ENCODE measurements around the gene WDR7. TPM values are rescaled to one million over a fixed set of nuclear protein-coding genes. Genes with fewer than 3 reads are reported as not detected.

The WDR7 gene
- total RNA-seq, 1 donor from 2014 or later = 67.3 TPM

- peaks cover 8 to 18% (median 17%) of the 10 kb centered on the region in 3 donors for H3K36me3 ChIP-seq (ENCODE audit: control insufficient read depth in 3 of 3, insufficient read depth in 3 of 3, low read length in 3 of 3)
- no peaks in the 10 kb centered on the region for H3K9me3 ChIP-seq (ENCODE audit: control insufficient read depth in 3 of 3, low read length in 3 of 3)
- no peaks in the 10 kb centered on the region for H3K4me1 ChIP-seq (ENCODE audit: control insufficient read depth in 3 of 3, insufficient read depth in 3 of 3, low read length in 3 of 3)
- no peak overlapping the region for H3K9ac ChIP-seq (ENCODE audit: low read depth in 1 of 3, low read length in 3 of 3)
- H3K4me3 ChIP-seq (ENCODE audit: low read length in 3 of 3) = no peak overlapping the region
- no peaks in the 10 kb centered on the region for H3K27me3 ChIP-seq (ENCODE audit: control insufficient read depth in 3 of 3, insufficient read depth in 3 of 3, low read length in 3 of 3)
- H3K27ac ChIP-seq (ENCODE audit: low read depth, low read length) = no peak overlapping the region
Measured at GRCh38 chr18:57023275-57023882, 372.2 kb downstream of the WDR7 start.

- no peak overlapping the region for H3K27ac ChIP-seq (ENCODE audit: low read depth, low read length)
- no peaks in the 10 kb centered on the region for H3K9me3 ChIP-seq (ENCODE audit: control insufficient read depth in 3 of 3, low read length in 3 of 3)
- H3K27me3 ChIP-seq (ENCODE audit: control insufficient read depth in 3 of 3, insufficient read depth in 3 of 3, low read length in 3 of 3) = no peaks in the 10 kb centered on the region
- no peak overlapping the region for H3K9ac ChIP-seq (ENCODE audit: low read depth in 1 of 3, low read length in 3 of 3)
- no peak overlapping the region for H3K4me3 ChIP-seq (ENCODE audit: low read length in 3 of 3)
- H3K36me3 ChIP-seq (ENCODE audit: control insufficient read depth in 3 of 3, insufficient read depth in 3 of 3, low read length in 3 of 3) = peaks cover 8 to 27% (median 27%) of the 10 kb centered on the region in 3 donors
- H3K4me1 ChIP-seq (ENCODE audit: control insufficient read depth in 3 of 3, insufficient read depth in 3 of 3, low read length in 3 of 3) = no peaks in the 10 kb centered on the region
Measured at GRCh38 chr18:57025540-57025939, 374.4 kb downstream of the WDR7 start.

GRCh38 chr18:57026316-57026715 is 375.2 kb downstream of the WDR7 start:
- no peak overlapping the region for H3K27ac ChIP-seq (ENCODE audit: low read depth, low read length)
- no peaks in the 10 kb centered on the region for H3K4me1 ChIP-seq (ENCODE audit: control insufficient read depth in 3 of 3, insufficient read depth in 3 of 3, low read length in 3 of 3)
- no peak overlapping the region for H3K9ac ChIP-seq (ENCODE audit: low read depth in 1 of 3, low read length in 3 of 3)
- no peak overlapping the region for H3K4me3 ChIP-seq (ENCODE audit: low read length in 3 of 3)
- H3K9me3 ChIP-seq (ENCODE audit: control insufficient read depth in 3 of 3, low read length in 3 of 3) = no peaks in the 10 kb centered on the region
- no peaks in the 10 kb centered on the region for H3K27me3 ChIP-seq (ENCODE audit: control insufficient read depth in 3 of 3, insufficient read depth in 3 of 3, low read length in 3 of 3)
- H3K36me3 ChIP-seq (ENCODE audit: control insufficient read depth in 3 of 3, insufficient read depth in 3 of 3, low read length in 3 of 3) = peaks cover 8 to 25% (median 19%) of the 10 kb centered on the region in 3 donors

- Histone ChIP-seq H3K9me3 (ENCODE audit: control insufficient read depth in 3 of 3, low read length in 3 of 3) (no peaks in the 10 kb centered on the region), H3K27ac (ENCODE audit: low read depth, low read length) (no peak overlapping the region), H3K4me1 (ENCODE audit: control insufficient read depth in 3 of 3, insufficient read depth in 3 of 3, low read length in 3 of 3) (no peaks in the 10 kb centered on the region), H3K4me3 (ENCODE audit: low read length in 3 of 3) (no peak overlapping the region), H3K36me3 (ENCODE audit: control insufficient read depth in 3 of 3, insufficient read depth in 3 of 3, low read length in 3 of 3) (peaks cover 8 to 24% (median 19%) of the 10 kb centered on the region in 3 donors), H3K27me3 (ENCODE audit: control insufficient read depth in 3 of 3, insufficient read depth in 3 of 3, low read length in 3 of 3) (no peaks in the 10 kb centered on the region), H3K9ac (ENCODE audit: low read depth in 1 of 3, low read length in 3 of 3) (no peak overlapping the region)
Measured at GRCh38 chr18:57027190-57027708, 376.1 kb downstream of the WDR7 start.

- no peak overlapping the region for H3K9ac ChIP-seq (ENCODE audit: low read depth in 1 of 3, low read length in 3 of 3)
- H3K27me3 ChIP-seq (ENCODE audit: control insufficient read depth in 3 of 3, insufficient read depth in 3 of 3, low read length in 3 of 3) = no peaks in the 10 kb centered on the region
- peaks cover 8 to 24% (median 19%) of the 10 kb centered on the region in 3 donors for H3K36me3 ChIP-seq (ENCODE audit: control insufficient read depth in 3 of 3, insufficient read depth in 3 of 3, low read length in 3 of 3)
- no peak overlapping the region for H3K4me3 ChIP-seq (ENCODE audit: low read length in 3 of 3)
- H3K27ac ChIP-seq (ENCODE audit: low read depth, low read length) = no peak overlapping the region
- H3K4me1 ChIP-seq (ENCODE audit: control insufficient read depth in 3 of 3, insufficient read depth in 3 of 3, low read length in 3 of 3) = no peaks in the 10 kb centered on the region
- no peaks in the 10 kb centered on the region for H3K9me3 ChIP-seq (ENCODE audit: control insufficient read depth in 3 of 3, low read length in 3 of 3)
Measured at GRCh38 chr18:57029761-57030160, 378.6 kb downstream of the WDR7 start.

- no peak overlapping the region for H3K4me3 ChIP-seq (ENCODE audit: low read length in 3 of 3)
- no peaks in the 10 kb centered on the region for H3K9me3 ChIP-seq (ENCODE audit: control insufficient read depth in 3 of 3, low read length in 3 of 3)
- peaks cover 8 to 24% (median 19%) of the 10 kb centered on the region in 3 donors for H3K36me3 ChIP-seq (ENCODE audit: control insufficient read depth in 3 of 3, insufficient read depth in 3 of 3, low read length in 3 of 3)
- H3K9ac ChIP-seq (ENCODE audit: low read depth in 1 of 3, low read length in 3 of 3) = no peak overlapping the region
- H3K27ac ChIP-seq (ENCODE audit: low read depth, low read length) = no peak overlapping the region
- no peaks in the 10 kb centered on the region for H3K4me1 ChIP-seq (ENCODE audit: control insufficient read depth in 3 of 3, insufficient read depth in 3 of 3, low read length in 3 of 3)
- H3K27me3 ChIP-seq (ENCODE audit: control insufficient read depth in 3 of 3, insufficient read depth in 3 of 3, low read length in 3 of 3) = no peaks in the 10 kb centered on the region
Measured at GRCh38 chr18:57030417-57030816, 379.3 kb downstream of the WDR7 start.

- Histone ChIP-seq H3K27ac (ENCODE audit: low read depth, low read length) (no peak overlapping the region), H3K27me3 (ENCODE audit: control insufficient read depth in 3 of 3, insufficient read depth in 3 of 3, low read length in 3 of 3) (peaks cover 0 to 2% (median 0%) of the 10 kb centered on the region in 3 donors), H3K36me3 (ENCODE audit: control insufficient read depth in 3 of 3, insufficient read depth in 3 of 3, low read length in 3 of 3) (peaks cover 0 to 4% (median 0%) of the 10 kb centered on the region in 3 donors), H3K9me3 (ENCODE audit: control insufficient read depth in 3 of 3, low read length in 3 of 3) (no peaks in the 10 kb centered on the region), H3K4me3 (ENCODE audit: low read length in 3 of 3) (no peak overlapping the region), H3K9ac (ENCODE audit: low read depth in 1 of 3, low read length in 3 of 3) (no peak overlapping the region), H3K4me1 (ENCODE audit: control insufficient read depth in 3 of 3, insufficient read depth in 3 of 3, low read length in 3 of 3) (no peaks in the 10 kb centered on the region)
Measured at GRCh38 chr18:57035590-57035989, 384.4 kb downstream of the WDR7 start.

- Histone ChIP-seq H3K27me3 (ENCODE audit: control insufficient read depth in 3 of 3, insufficient read depth in 3 of 3, low read length in 3 of 3) (peaks cover 0 to 2% (median 0%) of the 10 kb centered on the region in 3 donors), H3K36me3 (ENCODE audit: control insufficient read depth in 3 of 3, insufficient read depth in 3 of 3, low read length in 3 of 3) (no peaks in the 10 kb centered on the region), H3K4me3 (ENCODE audit: low read length in 3 of 3) (no peak overlapping the region), H3K9ac (ENCODE audit: low read depth in 1 of 3, low read length in 3 of 3) (no peak overlapping the region), H3K4me1 (ENCODE audit: control insufficient read depth in 3 of 3, insufficient read depth in 3 of 3, low read length in 3 of 3) (no peaks in the 10 kb centered on the region), H3K9me3 (ENCODE audit: control insufficient read depth in 3 of 3, low read length in 3 of 3) (peaks cover 0 to under 1% (median 0%) of the 10 kb centered on the region in 3 donors), H3K27ac (ENCODE audit: low read depth, low read length) (no peak overlapping the region)
Measured at GRCh38 chr18:57038395-57038794, 387.2 kb downstream of the WDR7 start.

GRCh38 chr18:57040175-57040574 is 389.0 kb downstream of the WDR7 start:
- Histone ChIP-seq H3K36me3 (ENCODE audit: control insufficient read depth in 3 of 3, insufficient read depth in 3 of 3, low read length in 3 of 3) (no peaks in the 10 kb centered on the region), H3K4me3 (ENCODE audit: low read length in 3 of 3) (no peak overlapping the region), H3K4me1 (ENCODE audit: control insufficient read depth in 3 of 3, insufficient read depth in 3 of 3, low read length in 3 of 3) (no peaks in the 10 kb centered on the region), H3K9ac (ENCODE audit: low read depth in 1 of 3, low read length in 3 of 3) (no peak overlapping the region), H3K27ac (ENCODE audit: low read depth, low read length) (no peak overlapping the region), H3K27me3 (ENCODE audit: control insufficient read depth in 3 of 3, insufficient read depth in 3 of 3, low read length in 3 of 3) (peaks cover 0 to 2% (median 0%) of the 10 kb centered on the region in 3 donors), H3K9me3 (ENCODE audit: control insufficient read depth in 3 of 3, low read length in 3 of 3) (peaks cover 0 to 2% (median 0%) of the 10 kb centered on the region in 3 donors)

GRCh38 chr18:57043241-57043640 is 392.1 kb downstream of the WDR7 start:
- peaks cover 0 to 2% (median 0%) of the 10 kb centered on the region in 3 donors for H3K27me3 ChIP-seq (ENCODE audit: control insufficient read depth in 3 of 3, insufficient read depth in 3 of 3, low read length in 3 of 3)
- H3K27ac ChIP-seq (ENCODE audit: low read depth, low read length) = no peak overlapping the region
- H3K4me1 ChIP-seq (ENCODE audit: control insufficient read depth in 3 of 3, insufficient read depth in 3 of 3, low read length in 3 of 3) = no peaks in the 10 kb centered on the region
- no peak overlapping the region for H3K4me3 ChIP-seq (ENCODE audit: low read length in 3 of 3)
- no peaks in the 10 kb centered on the region for H3K36me3 ChIP-seq (ENCODE audit: control insufficient read depth in 3 of 3, insufficient read depth in 3 of 3, low read length in 3 of 3)
- H3K9ac ChIP-seq (ENCODE audit: low read depth in 1 of 3, low read length in 3 of 3) = no peak overlapping the region
- H3K9me3 ChIP-seq (ENCODE audit: control insufficient read depth in 3 of 3, low read length in 3 of 3) = peaks cover 0 to 11% (median 5%) of the 10 kb centered on the region in 3 donors
